Jurkat, Clone E6-1 (cell line): Measurements from ENCODE around the gene TTC23.

Experiments
- DNase-seq: peaks from one replicate; pipeline ENCODE4 v3.0.0-alpha.2; 2011; ENCODE audit warnings: low read depth, low spot score
- H3K4me3 ChIP-seq: 2 replicates; pipeline ENCODE4 v1.5.1; 2011; ENCODE audit warnings: mild to moderate bottlenecking, low read length, control low read depth, moderate library complexity

TTC23 gene

DNA sequence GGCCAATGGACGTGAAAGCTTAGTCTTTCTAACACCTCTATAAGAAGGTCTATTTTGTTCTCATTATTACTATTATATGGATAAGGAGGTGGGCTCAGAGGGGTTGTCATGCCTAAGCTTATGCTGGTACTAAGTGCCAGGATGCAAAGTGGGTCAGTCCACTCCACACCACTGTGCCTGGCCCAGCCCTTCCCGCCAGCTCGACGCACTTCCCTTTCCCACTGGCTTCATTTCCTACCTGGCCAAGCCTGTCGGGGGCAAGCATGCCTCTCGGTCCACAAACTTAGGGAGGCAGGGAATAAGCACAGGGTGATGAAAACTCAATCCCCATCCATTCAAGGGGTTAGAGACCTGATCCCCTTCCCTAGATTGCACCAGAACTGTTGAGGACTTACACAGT is 150.4 kb downstream of the TTC23 start:
- H3K4me3 ChIP-seq, result no peak overlapping the region
- no peak for DNase-seq

DNA sequence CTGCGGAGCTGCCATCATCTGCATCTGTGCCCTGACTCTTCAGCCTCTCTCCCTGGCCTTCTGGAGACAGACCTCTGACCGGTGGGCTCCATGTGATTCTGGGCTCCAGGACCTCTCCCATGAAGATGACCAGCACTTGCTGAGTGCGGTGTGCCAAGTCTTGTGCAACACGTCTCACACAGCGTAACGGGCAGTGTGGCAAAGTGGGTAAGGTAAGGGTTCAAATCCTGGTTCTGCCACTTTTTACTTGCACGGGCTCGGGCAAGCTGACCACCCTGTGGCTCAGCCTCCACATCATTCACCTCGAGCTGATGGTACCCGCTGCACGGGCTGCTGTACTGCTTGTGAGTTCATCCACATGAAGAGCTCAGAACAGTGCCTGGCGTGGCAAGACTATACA is 151.0 kb downstream of the TTC23 start:
- no peak overlapping the region for H3K4me3 ChIP-seq
- DNase-seq, result no peak

- no peak for DNase-seq
- no peak overlapping the region for H3K4me3 ChIP-seq
Measured at GRCh38 chr15:99097441-99098410, 151.7 kb downstream of the TTC23 start.

DNA sequence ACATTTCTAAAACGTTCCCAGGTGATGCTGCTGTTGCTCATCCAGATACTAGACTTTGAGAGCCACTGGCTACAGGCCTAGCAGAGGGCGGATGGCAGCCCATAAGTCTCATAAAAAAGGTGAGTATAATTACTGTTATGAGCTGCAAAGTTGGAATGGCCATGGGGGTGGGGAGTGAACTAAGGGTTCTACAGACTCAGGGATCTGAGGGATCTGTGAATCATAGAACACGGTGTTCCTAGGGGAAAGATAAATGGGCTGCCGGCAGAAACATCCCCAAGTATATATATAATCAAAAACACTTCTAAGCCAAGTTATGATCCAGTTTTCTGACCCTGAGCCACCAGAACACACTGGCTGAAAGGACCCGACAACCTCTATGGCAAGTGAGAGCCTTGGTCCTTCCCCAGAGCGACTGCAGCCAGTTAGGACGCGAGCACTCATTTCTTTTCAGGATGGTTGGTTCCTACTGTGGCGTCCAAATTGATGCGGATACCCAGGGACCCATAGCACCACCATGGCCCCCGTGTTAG is 152.4 kb downstream of the TTC23 start:
- DNase-seq, result no peak
- no peak overlapping the region for H3K4me3 ChIP-seq

- H3K4me3 ChIP-seq, result no peak overlapping the region
- no peak for DNase-seq
Measured at GRCh38 chr15:99096173-99096893, 153.0 kb downstream of the TTC23 start.

- DNase-seq, result no peak
- H3K4me3 ChIP-seq, result no peak overlapping the region
Measured at GRCh38 chr15:99095626-99096025, 153.8 kb downstream of the TTC23 start.

DNA sequence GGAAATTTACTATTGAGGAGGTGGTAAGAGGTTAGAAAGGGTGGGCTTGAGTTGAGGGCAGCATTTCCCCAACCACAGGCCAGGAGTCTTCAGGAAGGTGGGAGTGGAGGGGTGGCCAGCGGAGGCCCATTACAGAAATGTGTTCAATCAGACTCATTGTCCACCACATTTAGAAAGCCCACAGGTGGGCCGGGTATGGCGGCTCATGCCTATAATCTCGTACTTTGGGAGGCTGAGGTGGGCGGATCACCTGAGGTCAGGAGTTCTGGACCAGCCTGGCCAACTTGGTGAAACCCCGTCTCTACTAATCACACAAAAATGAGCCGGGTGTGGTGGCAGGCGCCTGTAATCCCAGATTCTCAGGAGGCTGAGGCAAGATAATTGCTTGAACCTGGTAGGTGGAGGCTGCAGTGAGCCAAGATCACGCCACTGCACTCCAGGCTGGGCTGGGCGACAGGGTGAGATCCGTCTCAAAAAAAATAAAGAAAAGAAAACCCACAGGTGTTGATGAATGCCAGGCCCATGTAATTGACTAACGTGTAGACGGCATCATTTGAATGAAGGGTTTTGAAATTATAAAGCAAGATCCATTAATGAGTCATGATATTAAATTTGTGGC is 156.7 kb downstream of the TTC23 start:
- no peak overlapping the region for H3K4me3 ChIP-seq
- DNase-seq, result no peak

- no peak overlapping the region for H3K4me3 ChIP-seq
Measured at GRCh38 chr15:99090938-99091337, 158.4 kb downstream of the TTC23 start.

GRCh38 chr15:99090011-99090699 is 159.2 kb downstream of the TTC23 start:
- DNase-seq, result no peak
- no peak overlapping the region for H3K4me3 ChIP-seq

More at GRCh38 chr15:99090938-99091337, 158.4 kb downstream of the TTC23 start:
- no peak for DNase-seq

DNA sequence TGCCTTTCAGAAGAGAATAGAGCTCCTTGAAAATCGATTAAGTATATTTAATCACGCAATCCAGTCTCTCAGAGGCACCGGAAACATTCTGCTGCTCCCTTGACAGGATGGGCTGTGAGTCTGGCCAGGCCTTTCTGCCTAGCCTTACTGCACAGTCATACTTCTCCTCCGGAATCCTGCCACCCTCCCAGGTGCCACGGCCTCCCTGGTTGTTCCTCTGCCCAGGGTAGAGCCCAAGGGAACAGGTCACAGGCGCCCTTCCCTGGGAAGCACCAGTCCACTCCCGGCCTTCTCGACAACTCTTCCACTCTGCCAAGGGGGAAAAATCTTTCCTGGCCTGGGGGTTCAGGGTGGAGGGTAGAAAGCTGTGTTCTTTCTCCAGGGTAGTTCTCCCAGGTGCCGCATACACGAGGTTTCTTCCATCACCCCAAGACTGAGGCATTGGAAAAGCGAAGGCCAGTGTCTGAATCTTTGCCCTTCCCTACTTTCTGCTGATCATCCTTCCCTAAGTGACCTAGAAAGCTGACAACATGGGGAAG is 161.9 kb downstream of the TTC23 start:
- no peak overlapping the region for H3K4me3 ChIP-seq
- no peak for DNase-seq

DNA sequence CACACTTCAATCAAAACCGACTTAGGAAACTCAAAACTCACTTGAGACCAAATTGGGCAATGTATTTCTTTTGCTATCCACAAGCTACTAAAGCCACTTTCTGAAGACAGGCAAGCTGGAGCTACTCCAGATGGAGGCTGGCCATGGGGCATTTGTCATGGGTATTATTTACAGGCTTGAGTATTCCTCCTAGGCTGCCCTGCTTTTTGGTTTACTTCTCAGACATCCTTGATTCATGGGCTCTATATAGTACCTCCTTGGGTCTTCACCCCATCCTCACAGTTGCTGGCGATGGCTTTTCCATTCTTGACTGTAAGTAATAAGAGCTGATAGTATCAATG is 163.1 kb downstream of the TTC23 start:
- no peak overlapping the region for H3K4me3 ChIP-seq
- no peak for DNase-seq
